RCC 7860 (cell line): ENCODE measurements around the gene GRID1.

Experiments used
- DNase-seq: peaks from one replicate; pipeline ENCODE4 v3.0.0-alpha.2; 2015; ENCODE audit warnings: low spot score
- FAIRE-seq: peaks from 2 replicates; lab custom pipeline; 2012; peaks lifted over from hg19 to GRCh38; lab: Jason Lieb, UNC

Gene GRID1

DNA sequence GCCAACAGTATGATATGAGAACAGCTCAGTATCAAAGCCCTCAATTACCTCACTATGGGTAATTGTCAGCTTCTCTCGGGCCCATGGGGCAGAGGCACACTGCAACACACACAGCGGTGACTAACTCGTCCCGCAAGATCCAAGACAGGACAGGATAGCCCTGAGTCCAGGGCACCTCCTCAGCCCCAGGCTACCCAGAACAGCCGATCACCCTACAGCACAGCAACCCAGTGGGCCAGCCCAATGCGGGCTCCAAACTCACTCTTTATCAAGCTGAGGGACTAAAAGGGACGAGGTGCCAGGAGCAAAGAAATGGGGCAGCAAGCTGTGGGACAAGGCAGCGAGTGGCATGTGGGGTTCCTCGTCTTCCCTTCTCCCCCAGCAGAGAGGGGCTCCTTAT, 765.1 kb downstream of the GRID1 start:
- FAIRE-seq, result no peak

GRCh38 chr10:85600744-85601081, 765.9 kb downstream of the GRID1 start:
- DNase-seq (no peak), FAIRE-seq (no peak)

More for the DNA sequence above, 765.1 kb downstream of the GRID1 start:
- no peak for DNase-seq

DNA sequence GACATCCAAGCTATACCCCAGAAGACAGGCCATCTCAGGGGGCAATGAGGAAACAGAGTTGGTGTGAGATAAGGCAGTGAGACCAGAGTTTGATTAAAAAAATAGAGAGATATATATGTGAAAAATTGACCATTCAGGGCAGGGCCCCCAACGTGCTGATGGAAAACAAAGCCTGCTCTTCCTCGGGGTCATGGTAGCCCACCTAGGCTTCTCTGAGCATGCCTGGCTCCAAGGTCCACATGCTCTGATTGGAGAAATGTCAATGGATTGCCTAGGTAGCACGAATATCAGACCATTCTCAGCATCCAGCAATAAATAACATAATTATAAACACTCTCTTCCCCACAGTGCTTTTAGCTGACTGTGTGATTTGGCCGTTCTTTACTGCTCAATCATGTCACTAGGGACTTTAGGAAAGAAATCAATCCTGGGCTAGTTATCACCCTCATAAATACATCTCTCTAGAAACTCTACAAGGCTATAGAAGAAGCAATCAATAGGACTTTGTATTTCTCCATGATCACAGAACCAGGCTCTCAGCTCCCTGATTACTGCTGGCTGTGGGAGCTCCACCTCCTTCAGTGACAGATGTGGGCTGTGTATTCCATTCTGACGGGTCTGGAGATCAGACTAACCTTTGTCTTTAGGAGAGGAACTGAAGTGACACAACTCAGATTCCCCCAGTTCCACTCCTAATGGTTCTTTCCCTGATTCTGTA, 766.4 kb downstream of the GRID1 start:
- no peak for DNase-seq
- FAIRE-seq, result no peak

DNA sequence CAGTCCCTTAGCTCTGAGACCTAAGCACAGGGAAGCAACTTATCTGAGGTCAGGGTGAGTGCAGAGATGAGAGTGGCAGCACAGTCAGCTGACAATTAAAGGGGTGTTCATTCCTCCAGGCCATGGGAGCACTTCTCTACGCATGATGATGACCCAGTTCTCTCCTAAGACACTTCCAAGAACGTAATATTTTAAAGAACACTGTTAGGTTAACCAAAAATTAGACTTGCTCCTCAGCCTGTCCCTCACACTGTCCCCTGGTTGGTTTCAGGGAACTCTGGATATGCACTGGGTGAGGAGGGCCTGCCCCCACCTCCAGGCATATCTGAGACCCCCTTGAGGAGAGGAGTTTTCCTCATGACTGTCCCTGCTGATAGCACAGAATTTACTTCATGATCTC, 767.5 kb downstream of the GRID1 start:
- FAIRE-seq, result no peak
- no peak for DNase-seq

DNA sequence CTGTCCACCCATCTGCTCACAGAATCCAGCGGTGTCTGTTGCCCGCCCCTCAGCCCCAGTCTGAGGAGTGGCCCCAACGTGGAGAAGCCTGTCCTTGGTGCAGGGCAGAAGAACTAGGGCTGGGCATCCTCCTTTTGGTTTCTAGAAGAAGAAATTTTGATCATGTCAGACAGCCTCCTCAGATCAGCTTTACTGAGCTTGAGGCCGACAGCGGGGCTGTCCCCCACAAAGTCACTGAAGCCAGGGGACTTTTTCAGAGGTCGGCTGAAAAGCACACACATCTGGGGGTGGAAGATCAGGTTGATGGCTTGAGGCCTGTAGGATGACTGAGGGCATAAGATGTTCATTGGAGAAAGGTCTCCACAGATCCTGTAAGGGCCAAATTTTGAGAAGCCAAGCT, 767.9 kb downstream of the GRID1 start:
- FAIRE-seq (no peak), DNase-seq (no peak)

DNA sequence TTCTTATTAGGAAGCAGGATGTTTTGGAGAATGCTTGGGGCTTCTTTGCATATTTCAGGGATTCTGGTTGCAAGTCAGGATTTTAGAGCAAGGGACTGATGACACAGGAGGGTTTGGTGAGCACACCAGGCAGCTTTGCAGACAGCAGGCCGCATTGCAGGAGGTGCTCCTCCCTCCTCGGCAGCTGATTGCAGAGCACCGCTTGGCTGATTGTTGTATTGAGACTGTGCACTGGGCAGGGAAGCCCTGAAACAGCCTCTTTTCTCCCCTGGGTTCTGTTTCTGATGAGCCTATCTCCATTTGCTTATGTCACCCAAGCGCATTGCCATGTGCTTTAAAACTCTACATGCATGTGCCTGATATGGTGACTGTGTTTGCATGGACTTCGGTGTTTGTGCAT, 769.6 kb downstream of the GRID1 start:
- FAIRE-seq (no peak), DNase-seq (no peak)

GRCh38 chr10:85596389-85596788, 770.2 kb downstream of the GRID1 start:
- DNase-seq (no peak), FAIRE-seq (no peak)

- DNase-seq (no peak), FAIRE-seq (no peak)
These were observed 772.4 kb downstream of the GRID1 start for GRCh38 chr10:85594239-85594638.

DNA sequence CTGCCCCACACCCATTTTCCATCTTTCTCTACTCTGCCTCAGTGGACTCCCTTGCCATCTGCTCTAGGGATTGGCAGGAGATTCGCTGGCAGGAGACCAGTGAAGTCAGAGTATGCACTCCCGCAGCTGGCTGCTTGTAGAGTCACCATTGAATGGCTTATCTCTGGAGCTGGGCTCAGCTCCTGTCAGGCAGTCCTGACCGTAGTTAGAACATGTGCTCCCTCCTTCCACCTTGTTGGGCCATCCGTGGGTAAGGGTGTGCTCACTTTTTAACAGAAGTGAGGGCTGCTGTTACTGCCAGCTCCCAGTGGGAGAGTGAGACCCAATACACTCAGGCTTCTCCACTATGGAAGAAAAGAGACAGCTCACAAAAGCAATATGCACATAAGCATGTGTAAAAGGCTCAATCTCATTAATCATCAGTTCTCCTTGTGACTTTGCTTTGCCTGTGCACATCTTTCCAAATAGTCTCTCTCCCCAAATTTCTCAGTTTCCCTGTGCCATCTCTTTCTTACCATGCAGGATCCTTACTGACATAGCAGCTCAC, 773.3 kb downstream of the GRID1 start:
- no peak for FAIRE-seq
- no peak for DNase-seq

GRCh38 chr10:85581371-85581770, 785.2 kb downstream of the GRID1 start:
- DNase-seq (no peak), FAIRE-seq (no peak)

DNA sequence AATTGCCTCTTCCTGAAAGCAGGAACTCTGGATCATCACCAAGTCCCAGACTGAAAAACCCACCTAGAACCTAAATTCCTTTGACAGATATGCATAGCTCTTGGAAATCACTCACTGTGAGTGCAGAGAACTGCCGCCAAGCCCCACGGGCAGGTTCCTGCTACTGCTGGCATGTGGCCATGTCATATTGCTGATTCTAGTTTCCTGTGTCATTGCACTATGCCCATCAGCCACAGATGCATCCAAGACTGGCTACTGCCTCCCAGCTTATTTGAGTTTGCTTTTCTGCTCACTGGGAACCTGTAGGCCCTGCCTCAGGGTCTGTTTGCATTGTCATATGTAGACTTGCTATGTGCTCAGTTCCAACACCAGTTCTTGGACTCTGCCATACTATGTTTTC, 786.0 kb downstream of the GRID1 start:
- FAIRE-seq, result no peak
- no peak for DNase-seq

DNA sequence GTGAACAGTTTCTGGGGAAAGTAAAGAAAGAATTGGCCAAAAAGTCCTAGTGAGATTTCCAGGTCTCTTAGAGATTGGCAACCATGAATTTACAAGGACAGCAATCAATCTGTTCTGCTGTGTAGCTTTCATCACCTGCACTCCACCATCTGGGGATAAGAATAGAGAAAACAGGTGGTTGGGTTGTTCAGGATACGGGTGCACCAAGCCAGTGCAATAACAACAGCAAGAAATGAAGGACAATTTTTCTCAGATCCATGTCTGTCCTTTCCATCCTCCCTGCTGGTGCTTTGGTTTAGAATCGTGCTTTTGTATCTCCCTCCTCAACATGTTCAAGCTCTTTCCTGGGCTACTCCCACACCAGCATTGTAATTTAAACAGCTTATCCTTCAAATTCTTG, 787.7 kb downstream of the GRID1 start:
- FAIRE-seq, result no peak
- DNase-seq, result no peak

- no peak for DNase-seq
- no peak for FAIRE-seq
These were observed 791.2 kb downstream of the GRID1 start for GRCh38 chr10:85575441-85575840.

DNA sequence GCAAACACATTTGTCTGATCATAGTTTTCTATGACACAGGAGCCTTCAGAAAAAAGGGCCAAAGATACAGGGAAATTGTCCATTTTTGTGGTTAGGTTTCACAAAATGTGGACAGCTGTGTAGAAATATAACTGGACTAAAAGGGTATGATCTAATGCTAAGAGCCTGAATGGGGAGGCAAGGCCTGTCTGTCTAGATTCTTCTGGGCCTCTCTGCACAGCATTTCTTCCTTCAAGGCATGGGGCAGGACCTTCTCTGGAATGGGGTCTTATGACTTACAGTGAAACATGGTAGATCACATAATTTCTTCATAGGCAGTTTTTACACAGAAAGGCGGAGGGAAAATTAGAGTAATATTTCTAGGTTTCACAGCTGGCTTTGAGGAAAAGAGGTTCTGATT, 795.7 kb downstream of the GRID1 start:
- FAIRE-seq (no peak), DNase-seq (no peak)

DNA sequence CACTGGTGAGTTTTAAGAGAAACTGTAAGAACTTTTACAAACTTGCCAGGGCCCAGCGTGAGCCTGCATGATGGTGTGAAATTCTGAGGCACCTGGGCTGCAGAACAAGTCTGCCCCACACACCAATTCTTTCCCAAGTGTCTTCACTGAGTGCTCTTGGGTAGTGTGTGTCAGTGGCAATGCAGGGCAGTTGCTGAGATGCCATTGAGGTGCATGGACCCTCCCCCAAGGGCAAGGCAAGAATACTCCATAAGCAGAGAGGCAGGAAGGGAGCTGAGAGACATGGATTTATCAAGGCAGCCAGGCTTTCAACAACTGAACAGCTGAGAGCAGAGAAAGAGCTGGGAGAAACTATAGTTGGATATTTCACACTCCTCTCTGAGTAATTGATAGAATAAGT, 801.2 kb downstream of the GRID1 start:
- FAIRE-seq, result no peak
- DNase-seq, result no peak

- no peak for FAIRE-seq
These were observed 808.1 kb downstream of the GRID1 start for GRCh38 chr10:85558533-85558932.

GRCh38 chr10:85557706-85558105, 808.9 kb downstream of the GRID1 start:
- no peak for FAIRE-seq
- no peak for DNase-seq

More at GRCh38 chr10:85558533-85558932, 808.1 kb downstream of the GRID1 start:
- no peak for DNase-seq

DNA sequence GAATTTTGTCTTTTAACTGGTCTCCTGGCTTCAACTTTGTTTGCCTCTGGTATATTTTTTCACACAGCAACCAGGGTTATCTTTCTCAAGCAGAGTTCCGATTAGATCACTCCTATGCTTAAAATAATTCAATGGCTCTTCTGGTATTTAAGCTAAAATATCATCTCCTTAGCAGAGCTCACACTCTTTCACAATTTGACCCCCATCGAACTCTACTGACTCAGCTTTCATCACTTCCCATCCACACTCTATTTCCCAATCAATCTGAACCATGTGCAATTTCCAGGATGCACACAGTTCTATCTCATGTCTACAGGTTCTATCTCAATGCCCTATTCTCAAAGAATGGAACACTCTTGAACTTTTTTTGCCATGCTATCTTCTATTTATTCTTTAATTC, 809.5 kb downstream of the GRID1 start:
- FAIRE-seq, result no peak
- DNase-seq, result no peak
